Activated naive CD8-positive, alpha-beta T cell treated with anti-CD3 and anti-CD28 coated beads for 36 hours (primary cell): ENCODE measurements around the gene SDHB. TPM values are rescaled to one million over a fixed set of nuclear protein-coding genes. Genes with fewer than 3 reads are reported as not detected.

ENCODE experiments used
- DNase-seq: peaks from one replicate; pipeline ENCODE4 v3.0.0; 2021
- H3K27ac Mint-ChIP-seq: one replicate; pipeline ENCODE4 v1.8.0; 2022; ENCODE audit warnings: mild to moderate bottlenecking, moderate library complexity, mixed read lengths
- H3K27me3 Mint-ChIP-seq: one replicate; pipeline ENCODE4 v1.8.0; 2022; ENCODE audit warnings: mild to moderate bottlenecking, mixed read lengths
- H3K36me3 Mint-ChIP-seq: one replicate; pipeline ENCODE4 v1.8.0; 2021; ENCODE audit warnings: mild to moderate bottlenecking, mixed read lengths
- H3K4me1 Mint-ChIP-seq: one replicate; pipeline ENCODE4 v1.8.0; 2021; ENCODE audit warnings: mixed read lengths
- H3K4me3 Mint-ChIP-seq: one replicate; pipeline ENCODE4 v1.8.0; 2022; ENCODE audit warnings: mild to moderate bottlenecking, moderate library complexity, mixed read lengths
- H3K9me3 Mint-ChIP-seq: one replicate; pipeline ENCODE4 v1.8.0; 2022; ENCODE audit warnings: mixed read lengths
- total RNA-seq, 2 experiments: library from RNA; stranded (reverse); gene quantifications; one replicate each; pipeline ENCODE4 v1.2.3, GENCODE V29; 2021

SDHB gene
- total RNA-seq, result 100 to 1,000 TPM; 144 to 171 TPM

DNA sequence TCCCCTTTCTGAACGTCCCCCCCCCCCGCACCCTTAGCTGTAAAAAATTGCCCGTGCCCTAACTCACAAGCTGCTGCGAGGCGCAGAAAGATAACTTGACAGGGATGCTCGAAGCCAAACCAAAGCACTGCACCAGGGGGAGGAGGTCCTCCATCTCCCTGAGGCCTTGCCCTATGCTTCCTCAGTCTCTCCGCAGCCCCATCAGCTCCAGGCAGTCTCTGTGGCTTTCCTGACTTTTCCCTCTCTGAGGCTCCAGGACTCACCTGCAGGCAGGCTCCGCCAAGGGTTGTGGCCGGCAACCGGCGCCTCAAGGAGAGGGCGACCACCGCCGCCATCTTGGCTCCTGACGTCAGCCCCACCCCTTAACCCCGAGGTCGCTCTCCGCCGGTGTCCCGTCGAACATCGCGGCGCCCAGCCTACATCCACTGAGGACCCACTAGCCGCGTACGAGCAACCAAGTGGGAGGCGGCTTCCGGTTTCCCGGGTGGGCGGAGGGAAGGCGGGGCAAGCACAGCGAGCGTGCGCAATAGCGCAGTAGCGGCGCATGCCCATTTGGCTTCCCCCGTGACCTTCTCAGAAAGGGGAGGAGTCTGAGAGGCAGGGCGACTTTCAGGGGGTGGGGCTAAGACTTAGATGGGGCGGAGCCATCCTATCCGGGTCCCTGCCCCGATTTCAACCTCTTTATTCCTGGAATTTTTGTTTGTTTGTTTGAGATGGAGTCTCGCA, at the start of gene SDHB:
Gene SDHB (minus strand): TSS at position 348 of the 726 bp plus-strand sequence. CDS start 13 bp downstream, at position 335.
- H3K27ac Mint-ChIP-seq, result peak within 1 kb of the TSS; percentile 95
- H3K36me3 Mint-ChIP-seq, result peaks cover 5% of the 10 kb centered on the region
- H3K4me1 Mint-ChIP-seq, result peaks cover 24% of the 10 kb centered on the region
- no peaks in the 10 kb centered on the region for H3K9me3 Mint-ChIP-seq
- H3K4me3 Mint-ChIP-seq, result peak within 1 kb of the TSS; percentile 100
- DNase-seq, result peak; percentile 99
- peaks cover 8% of the 10 kb centered on the region for H3K27me3 Mint-ChIP-seq

DNA sequence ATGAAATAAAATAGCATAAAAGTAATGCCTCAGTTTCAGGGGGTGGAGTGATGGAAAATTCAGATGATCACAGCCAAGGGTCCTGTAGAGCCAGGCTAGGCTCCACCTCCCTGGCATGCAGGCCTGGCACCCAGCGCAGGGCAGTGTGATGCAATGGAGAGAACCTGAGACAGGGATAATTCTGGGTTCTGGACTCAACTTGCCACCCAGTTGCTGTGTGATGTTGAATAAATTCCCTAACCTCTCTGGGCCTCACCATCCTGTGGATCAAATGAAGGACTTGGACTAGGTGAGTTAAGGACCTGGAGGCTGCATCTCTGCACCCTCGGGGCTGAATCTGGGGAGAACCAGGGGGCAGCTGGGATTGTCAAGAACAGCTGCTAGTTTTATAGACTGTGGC, 48.4 kb upstream of the SDHB start:
- no peaks in the 10 kb centered on the region for H3K4me1 Mint-ChIP-seq
- no peak for DNase-seq
- H3K9me3 Mint-ChIP-seq, result no peaks in the 10 kb centered on the region
- peaks cover 3% of the 10 kb centered on the region for H3K27me3 Mint-ChIP-seq
- no peak overlapping the region for H3K4me3 Mint-ChIP-seq
- no peak overlapping the region for H3K27ac Mint-ChIP-seq
- no peaks in the 10 kb centered on the region for H3K36me3 Mint-ChIP-seq

DNA sequence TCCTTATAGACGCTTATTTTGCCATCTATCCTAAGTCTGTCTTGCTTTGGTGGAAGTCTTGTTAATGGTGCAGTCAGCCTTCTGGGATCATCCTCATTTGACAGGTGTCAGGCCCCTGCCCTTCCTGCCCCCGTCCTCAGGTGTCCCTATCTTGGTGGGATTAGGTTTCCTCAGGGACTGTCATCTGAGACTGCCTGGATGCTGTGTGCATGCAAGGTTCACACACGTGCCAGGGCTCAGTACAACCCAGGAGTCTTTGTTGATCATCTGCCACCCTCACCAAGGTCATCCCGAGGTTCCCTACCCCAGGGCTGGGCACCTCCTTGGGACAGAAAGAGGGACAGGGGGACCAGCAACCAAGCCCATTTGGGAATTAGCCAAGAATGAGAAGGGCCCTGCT, 47.4 kb upstream of the SDHB start:
- Mint-ChIP-seq H3K36me3 (no peaks in the 10 kb centered on the region), H3K27ac (no peak overlapping the region), H3K4me3 (no peak overlapping the region), H3K27me3 (no peaks in the 10 kb centered on the region), H3K9me3 (no peaks in the 10 kb centered on the region), H3K4me1 (no peaks in the 10 kb centered on the region)
- no peak for DNase-seq

DNA sequence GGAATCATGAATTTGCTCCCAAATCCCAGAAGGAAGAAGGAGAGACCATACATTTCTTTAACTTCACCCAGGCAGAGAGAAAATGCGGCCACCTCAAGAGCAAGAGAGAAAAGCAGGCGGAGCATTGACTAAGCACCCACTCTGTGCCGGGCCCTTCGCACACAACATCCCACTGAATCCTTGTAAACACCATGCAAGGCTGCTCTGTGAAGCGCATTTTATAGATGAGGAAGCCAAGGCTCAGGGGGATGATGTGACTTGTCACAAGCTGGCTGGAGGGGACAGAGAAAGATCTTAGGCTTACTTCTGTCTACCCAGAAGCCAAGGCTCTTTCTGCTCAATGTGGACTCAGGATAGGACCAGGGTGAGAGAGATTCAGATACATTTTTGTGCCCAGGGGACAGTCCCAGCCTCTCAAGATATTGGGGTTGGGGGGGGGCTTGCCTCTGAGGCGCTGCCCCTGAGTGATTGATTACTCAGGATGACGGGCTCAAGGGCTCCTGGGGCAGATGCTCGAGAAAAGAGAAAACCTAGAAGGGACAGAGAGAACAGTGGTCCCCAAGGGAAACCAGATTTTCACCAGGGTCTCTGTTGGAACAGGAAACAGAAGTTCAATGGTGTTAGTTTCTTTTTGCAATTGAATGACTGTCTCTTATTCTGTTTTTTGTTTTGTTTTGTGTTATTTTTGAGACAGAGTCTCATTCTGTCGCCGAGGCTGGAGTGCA, 45.9 kb upstream of the SDHB start:
- Mint-ChIP-seq H3K4me1 (no peaks in the 10 kb centered on the region), H3K36me3 (no peaks in the 10 kb centered on the region), H3K9me3 (no peaks in the 10 kb centered on the region), H3K27me3 (no peaks in the 10 kb centered on the region), H3K27ac (no peak overlapping the region), H3K4me3 (no peak overlapping the region)
- no peak for DNase-seq

DNA sequence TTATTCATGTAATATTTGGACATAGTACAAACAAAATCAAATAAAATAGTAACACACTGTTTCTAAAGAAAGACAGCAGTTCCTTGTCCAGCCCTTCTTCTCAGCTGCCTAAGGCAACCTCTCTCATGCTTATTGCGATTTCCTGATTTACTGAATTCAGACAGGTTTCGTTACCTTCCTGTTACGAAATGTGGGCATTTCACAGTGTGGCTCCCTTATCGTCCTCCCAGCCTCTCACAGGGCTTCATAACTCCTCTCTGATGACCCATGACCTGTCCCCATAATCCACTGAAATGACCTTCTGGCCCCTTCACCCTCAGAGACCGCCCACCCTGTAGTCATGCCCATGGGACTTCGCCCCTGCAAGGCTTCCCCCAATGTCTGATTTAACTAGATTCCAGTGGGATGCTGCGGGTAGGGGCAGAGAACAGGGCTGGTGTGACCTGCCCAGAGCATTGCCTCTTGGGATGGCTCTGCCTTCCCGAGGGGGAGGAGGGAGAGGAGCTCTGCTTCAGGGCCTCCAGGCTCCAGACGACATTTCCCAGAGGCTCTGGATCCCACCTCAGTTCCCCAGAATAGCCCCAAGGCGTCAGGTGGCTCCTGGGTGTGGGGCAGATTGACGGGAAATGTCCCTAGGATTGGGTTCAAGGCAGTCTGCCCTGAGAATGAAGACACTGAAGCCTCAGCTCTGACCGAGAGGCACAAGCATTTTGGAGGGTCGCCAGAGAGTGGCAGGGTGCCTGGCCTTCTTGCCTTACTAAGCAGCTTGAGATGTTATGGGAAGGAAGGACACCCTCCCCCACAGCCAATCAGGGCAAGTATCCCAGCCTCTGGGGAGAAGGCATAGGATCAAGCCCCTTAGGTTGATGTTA, 44.9 kb upstream of the SDHB start:
- H3K27ac Mint-ChIP-seq, result no peak overlapping the region
- H3K4me1 Mint-ChIP-seq, result no peaks in the 10 kb centered on the region
- no peaks in the 10 kb centered on the region for H3K27me3 Mint-ChIP-seq
- no peak overlapping the region for H3K4me3 Mint-ChIP-seq
- no peaks in the 10 kb centered on the region for H3K9me3 Mint-ChIP-seq
- no peaks in the 10 kb centered on the region for H3K36me3 Mint-ChIP-seq
- no peak for DNase-seq

DNA sequence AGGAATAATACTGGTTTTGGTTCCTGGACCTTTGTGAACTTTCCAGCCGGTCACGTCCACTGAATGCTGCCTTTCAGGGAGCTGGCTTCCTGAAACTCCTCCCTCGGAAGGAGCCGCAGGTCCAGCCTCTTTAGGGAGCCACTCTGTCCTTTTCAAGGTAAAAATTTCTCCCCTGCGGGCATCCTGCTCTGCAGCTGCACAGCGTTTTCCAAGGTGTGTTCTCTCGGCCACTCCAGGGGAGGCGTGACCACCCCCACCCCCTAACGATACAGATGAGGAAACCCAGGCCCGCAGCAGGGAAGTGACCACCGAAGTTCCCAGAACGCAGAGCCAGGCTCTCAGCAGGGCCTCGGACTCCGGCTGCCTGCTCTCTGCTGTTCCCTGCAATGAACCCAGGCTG, 44.0 kb upstream of the SDHB start:
- Mint-ChIP-seq H3K27me3 (no peaks in the 10 kb centered on the region), H3K4me3 (no peak overlapping the region), H3K36me3 (no peaks in the 10 kb centered on the region), H3K9me3 (no peaks in the 10 kb centered on the region), H3K27ac (no peak overlapping the region), H3K4me1 (no peaks in the 10 kb centered on the region)
- no peak for DNase-seq

DNA sequence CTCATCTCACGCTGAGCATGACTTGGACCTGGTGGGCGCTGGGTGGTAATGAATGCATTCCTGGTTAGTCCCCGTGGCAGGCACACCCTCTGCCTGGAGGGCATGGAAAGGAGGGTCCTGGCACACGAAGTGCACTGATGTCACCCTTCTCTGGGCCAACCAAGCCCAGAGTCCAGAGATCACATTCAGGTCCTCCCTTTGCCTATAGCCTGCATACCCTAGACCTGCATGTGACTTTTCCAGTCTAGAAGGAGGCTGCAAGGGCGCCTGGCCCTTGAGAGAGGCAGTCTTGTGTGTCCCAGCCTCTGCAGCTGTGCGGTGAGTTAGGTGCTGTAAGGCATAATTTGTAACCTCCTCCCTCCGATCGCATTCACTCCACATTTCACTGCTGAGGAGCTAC, 43.3 kb upstream of the SDHB start:
- Mint-ChIP-seq H3K36me3 (no peaks in the 10 kb centered on the region), H3K27me3 (no peaks in the 10 kb centered on the region), H3K4me1 (no peaks in the 10 kb centered on the region), H3K4me3 (no peak overlapping the region), H3K9me3 (no peaks in the 10 kb centered on the region), H3K27ac (no peak overlapping the region)
- no peak for DNase-seq

DNA sequence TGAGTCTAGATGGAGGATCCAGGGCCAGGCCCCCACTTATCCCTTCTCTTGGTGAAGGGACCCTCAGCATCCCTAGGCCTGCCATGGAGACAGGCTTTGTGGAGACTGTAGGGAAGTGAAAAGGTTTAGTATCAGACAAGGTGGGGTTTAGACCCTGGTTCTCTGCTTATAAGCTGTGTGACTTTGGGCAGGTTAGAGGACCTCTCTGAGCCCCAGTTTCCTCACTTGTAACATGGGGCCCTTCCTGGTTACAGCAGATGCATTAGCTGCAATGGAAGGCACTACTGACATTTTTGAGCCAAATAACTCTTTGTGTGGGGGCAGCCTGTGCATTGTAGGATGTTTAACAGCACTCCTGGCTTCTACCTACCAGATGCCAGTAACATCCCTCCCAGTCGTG, 42.8 kb upstream of the SDHB start:
- Mint-ChIP-seq H3K4me1 (no peaks in the 10 kb centered on the region), H3K4me3 (no peak overlapping the region), H3K27me3 (no peaks in the 10 kb centered on the region), H3K36me3 (no peaks in the 10 kb centered on the region), H3K9me3 (no peaks in the 10 kb centered on the region), H3K27ac (no peak overlapping the region)
- DNase-seq, result no peak

DNA sequence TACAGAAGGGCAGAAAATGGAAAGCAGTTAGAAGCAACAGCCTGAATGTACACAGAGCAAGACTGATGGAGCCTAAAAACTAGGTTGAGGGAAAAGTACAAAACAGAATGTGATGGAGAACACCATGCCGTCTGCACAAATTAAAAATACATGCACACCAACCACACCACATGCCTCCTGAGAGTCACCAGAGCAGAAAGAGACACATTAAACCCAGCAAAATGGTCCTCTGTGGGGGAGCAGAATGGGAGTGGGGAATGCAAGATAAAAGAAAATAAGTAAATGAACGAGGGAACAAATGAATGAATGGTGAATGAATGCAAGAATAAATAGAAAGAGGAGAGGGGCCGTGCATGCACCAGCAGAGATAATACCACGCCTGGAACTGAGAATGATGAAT, 41.3 kb upstream of the SDHB start:
- Mint-ChIP-seq H3K4me3 (no peak overlapping the region), H3K4me1 (no peaks in the 10 kb centered on the region), H3K9me3 (no peaks in the 10 kb centered on the region), H3K36me3 (no peaks in the 10 kb centered on the region), H3K27me3 (no peaks in the 10 kb centered on the region), H3K27ac (no peak overlapping the region)
- DNase-seq, result no peak

DNA sequence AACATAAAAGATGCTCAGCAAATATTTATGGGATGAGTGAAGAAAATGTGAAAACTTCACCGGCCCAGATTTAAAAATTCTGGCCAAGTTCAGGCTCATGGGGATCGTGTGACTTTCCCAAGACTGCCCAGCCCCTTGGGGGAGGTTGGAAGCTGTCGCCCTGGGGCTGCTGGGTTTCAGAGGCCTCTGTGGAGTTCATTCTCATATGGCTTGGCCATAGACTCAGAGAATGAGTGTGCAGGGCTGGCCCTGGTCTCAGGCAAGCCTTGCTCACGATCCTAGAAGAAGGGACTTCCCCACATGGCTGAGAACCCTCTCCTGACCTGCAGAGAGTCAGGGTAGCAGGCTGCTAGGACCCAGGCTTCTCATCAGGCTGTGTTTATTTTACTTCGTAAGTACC, 40.8 kb upstream of the SDHB start:
- Mint-ChIP-seq H3K36me3 (no peaks in the 10 kb centered on the region), H3K9me3 (no peaks in the 10 kb centered on the region), H3K4me3 (no peak overlapping the region), H3K4me1 (no peaks in the 10 kb centered on the region), H3K27me3 (no peaks in the 10 kb centered on the region), H3K27ac (no peak overlapping the region)
- no peak for DNase-seq

DNA sequence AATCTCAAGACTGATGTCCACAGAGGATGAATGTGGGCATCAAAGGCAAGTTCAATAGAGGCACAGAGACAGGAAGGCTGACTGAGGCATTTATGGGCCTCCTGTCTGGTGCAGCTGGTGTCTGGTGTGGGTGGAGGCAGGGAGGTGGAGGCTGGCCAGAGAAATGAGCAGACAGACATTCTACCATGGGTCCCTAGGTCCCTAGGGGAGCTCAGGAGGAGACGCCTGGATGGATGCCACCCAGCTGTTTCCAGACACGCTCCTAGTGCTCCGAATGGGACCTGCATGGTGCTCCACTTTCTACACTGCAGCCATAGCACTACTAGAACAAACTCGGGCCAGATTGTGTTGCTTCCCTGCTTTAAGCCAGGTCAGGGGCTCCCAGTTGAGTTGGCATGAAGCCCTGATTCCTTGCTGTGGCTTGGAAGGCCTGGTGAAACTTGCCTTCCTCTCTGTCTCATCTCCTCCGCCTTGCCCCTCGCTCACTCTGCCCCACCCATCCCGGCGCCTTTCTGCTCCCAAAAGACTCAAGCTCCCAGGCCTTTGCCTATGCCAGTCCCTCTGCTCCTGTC, 40.1 kb upstream of the SDHB start:
- no peak overlapping the region for H3K27ac Mint-ChIP-seq
- H3K4me3 Mint-ChIP-seq, result no peak overlapping the region
- no peaks in the 10 kb centered on the region for H3K27me3 Mint-ChIP-seq
- H3K9me3 Mint-ChIP-seq, result no peaks in the 10 kb centered on the region
- no peak for DNase-seq
- no peaks in the 10 kb centered on the region for H3K36me3 Mint-ChIP-seq
- no peaks in the 10 kb centered on the region for H3K4me1 Mint-ChIP-seq

DNA sequence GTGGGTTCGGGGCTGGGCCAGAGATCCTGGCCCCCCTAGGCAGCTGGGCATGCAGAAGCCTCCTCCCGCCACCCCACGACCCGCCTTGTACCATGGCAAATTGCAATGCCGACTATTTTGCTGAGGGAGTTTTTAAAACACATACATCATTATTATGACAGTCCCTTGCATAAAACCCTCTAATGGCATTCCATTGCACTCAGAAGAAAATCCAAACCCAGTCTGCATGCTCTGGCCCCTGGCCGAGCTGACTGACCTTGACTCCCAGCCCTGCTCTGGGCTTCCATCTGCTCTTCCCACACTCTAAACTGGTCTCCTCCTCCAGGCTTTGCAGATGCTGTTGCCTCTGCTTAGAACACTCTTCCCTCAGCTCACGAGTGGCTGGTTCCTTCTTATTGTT, 37.4 kb upstream of the SDHB start:
- DNase-seq, result no peak
- Mint-ChIP-seq H3K27ac (no peak overlapping the region), H3K4me3 (no peak overlapping the region), H3K27me3 (no peaks in the 10 kb centered on the region), H3K9me3 (no peaks in the 10 kb centered on the region), H3K4me1 (no peaks in the 10 kb centered on the region), H3K36me3 (no peaks in the 10 kb centered on the region)

DNA sequence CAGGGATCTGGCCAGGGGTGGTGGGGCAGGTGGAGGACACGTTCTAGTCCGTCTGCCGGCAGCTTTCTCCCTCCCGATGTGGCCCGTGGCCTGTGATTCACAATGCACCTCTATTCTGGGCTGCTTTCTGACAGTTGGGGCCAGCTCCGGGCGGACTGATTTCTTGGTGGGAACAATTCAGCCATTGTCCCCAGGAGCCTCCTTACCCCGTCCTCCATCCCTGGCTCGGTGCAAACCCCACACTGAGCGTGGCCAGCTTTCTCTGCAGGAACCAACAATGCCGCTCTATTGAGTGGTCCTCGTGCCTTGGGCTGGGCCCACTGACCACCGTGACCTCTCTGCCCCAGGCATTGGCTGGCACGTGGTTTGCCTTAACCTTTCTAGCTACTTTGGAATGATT, 35.7 kb upstream of the SDHB start:
- Mint-ChIP-seq H3K4me1 (no peaks in the 10 kb centered on the region), H3K27me3 (no peaks in the 10 kb centered on the region), H3K4me3 (no peak overlapping the region), H3K36me3 (no peaks in the 10 kb centered on the region), H3K27ac (no peak overlapping the region), H3K9me3 (no peaks in the 10 kb centered on the region)
- no peak for DNase-seq

DNA sequence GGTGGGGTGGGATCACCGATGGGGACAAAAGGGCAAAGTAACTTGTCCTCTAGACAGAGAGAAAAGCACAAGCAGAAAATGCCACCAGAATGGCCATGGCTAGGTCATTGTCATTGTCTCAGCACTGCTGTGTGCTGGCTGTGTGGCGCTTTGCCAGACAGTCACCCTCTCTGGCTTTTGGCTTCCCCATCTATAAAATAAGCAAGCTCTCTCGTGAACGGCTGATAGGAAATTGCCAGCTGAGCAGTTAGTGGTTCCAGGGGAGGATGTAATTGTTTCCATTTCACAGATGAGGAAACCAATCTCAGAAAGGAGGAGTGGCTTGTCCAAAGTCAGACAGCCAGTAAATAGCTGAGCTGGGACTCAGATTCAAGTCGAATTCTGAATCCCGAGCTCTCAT, 32.9 kb upstream of the SDHB start:
- Mint-ChIP-seq H3K4me1 (no peaks in the 10 kb centered on the region), H3K9me3 (no peaks in the 10 kb centered on the region), H3K27ac (no peak overlapping the region), H3K4me3 (no peak overlapping the region), H3K36me3 (no peaks in the 10 kb centered on the region), H3K27me3 (no peaks in the 10 kb centered on the region)
- no peak for DNase-seq

DNA sequence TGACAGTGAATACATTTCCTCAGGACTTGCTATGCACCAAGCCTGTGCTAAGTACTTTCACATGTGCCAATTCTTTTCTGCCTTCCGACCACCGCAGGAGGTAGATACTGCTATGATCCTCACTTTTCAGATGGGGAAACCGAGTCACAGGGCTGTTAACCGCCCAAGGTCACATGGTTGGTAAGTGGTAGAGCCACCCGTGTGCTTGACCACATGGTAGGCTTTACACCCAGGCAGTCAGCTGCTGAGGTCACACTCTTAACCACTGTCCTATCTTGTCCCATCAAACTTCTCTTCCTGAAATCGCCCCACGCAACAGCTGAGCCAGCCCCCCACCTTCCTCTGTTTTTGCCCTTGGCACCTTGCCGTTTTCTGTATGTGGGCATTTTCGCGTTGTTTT, 31.0 kb upstream of the SDHB start:
- Mint-ChIP-seq H3K9me3 (no peaks in the 10 kb centered on the region), H3K4me3 (no peak overlapping the region), H3K27ac (no peak overlapping the region), H3K4me1 (no peaks in the 10 kb centered on the region), H3K27me3 (no peaks in the 10 kb centered on the region), H3K36me3 (no peaks in the 10 kb centered on the region)
- DNase-seq, result no peak
